Stimulated activated CD4-positive, alpha-beta T cell treated with anti-CD3 and anti-CD28 coated beads, Interleukin-15, amount 100 ng/mL, for 24 hours (primary cell): ENCODE results near the gene PRKAG2.

Source experiments
- DNase-seq: peaks from one replicate; pipeline ENCODE4 v3.0.0-alpha.2; 2020

PRKAG2 gene

GRCh38 chr7:151721236-151721635 is 155.7 kb downstream of the PRKAG2 start:
- DNase-seq, result no peak

GRCh38 chr7:151720280-151720679 is 156.6 kb downstream of the PRKAG2 start:
- DNase-seq, result no peak

- no peak for DNase-seq
These were observed 157.0 kb downstream of the PRKAG2 start for GRCh38 chr7:151719897-151720242.

GRCh38 chr7:151719031-151719896 is 157.7 kb downstream of the PRKAG2 start:
- DNase-seq, result no peak

- no peak for DNase-seq
These were observed 159.0 kb downstream of the PRKAG2 start for GRCh38 chr7:151717918-151718317.

- DNase-seq, result no peak
These were observed 159.5 kb downstream of the PRKAG2 start for GRCh38 chr7:151717415-151717814.

- no peak for DNase-seq
These were observed 160.6 kb downstream of the PRKAG2 start for GRCh38 chr7:151716323-151716722.

GRCh38 chr7:151715666-151716315 is 161.1 kb downstream of the PRKAG2 start:
- DNase-seq, result no peak

- no peak for DNase-seq
These were observed 162.7 kb downstream of the PRKAG2 start for GRCh38 chr7:151714201-151714600.

- DNase-seq, result no peak
These were observed 164.1 kb downstream of the PRKAG2 start for GRCh38 chr7:151712810-151713125.

- no peak for DNase-seq
These were observed 164.8 kb downstream of the PRKAG2 start for GRCh38 chr7:151711906-151712809.

- no peak for DNase-seq
These were observed 165.5 kb downstream of the PRKAG2 start for GRCh38 chr7:151711435-151711872.

GRCh38 chr7:151710646-151711434 is 166.1 kb downstream of the PRKAG2 start:
- no peak for DNase-seq

GRCh38 chr7:151710121-151710640 is 166.7 kb downstream of the PRKAG2 start:
- no peak for DNase-seq

- no peak for DNase-seq
These were observed 167.5 kb downstream of the PRKAG2 start for GRCh38 chr7:151709141-151710038.

GRCh38 chr7:151708610-151709009 is 168.3 kb downstream of the PRKAG2 start:
- no peak for DNase-seq

GRCh38 chr7:151707757-151708156 is 169.2 kb downstream of the PRKAG2 start:
- no peak for DNase-seq

GRCh38 chr7:151707105-151707469 is 169.8 kb downstream of the PRKAG2 start:
- no peak for DNase-seq

- no peak for DNase-seq
These were observed 170.4 kb downstream of the PRKAG2 start for GRCh38 chr7:151706277-151707104.

- peak; percentile 17 for DNase-seq
These were observed 171.2 kb downstream of the PRKAG2 start for GRCh38 chr7:151705636-151706276.
